ENCODE measurements around the gene SLTM.

Gene SLTM

DNA sequence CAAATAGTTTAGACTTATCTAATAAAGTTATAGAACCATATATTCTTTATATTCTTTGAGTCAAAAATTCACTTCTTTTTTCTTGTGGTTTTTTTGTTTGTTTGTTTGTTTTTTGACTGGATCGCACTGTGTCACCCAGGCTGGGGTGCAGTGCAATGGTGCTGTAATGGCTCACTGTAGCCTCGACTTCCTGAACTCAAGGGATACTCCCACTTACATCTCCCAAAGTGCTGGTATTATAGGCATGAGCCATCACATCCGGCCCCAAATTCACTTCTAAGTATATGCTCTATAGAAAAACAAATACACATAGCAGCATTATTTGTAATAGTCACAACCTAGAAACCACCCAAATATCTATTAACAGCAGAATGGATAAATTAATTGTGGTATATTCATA lies 13.7 kb upstream of the SLTM start:
- TF ChIP-seq TEAD4 (IDR thresholded peaks at IDR 0.05) (no peak), ZBTB7A (IDR thresholded peaks at IDR 0.05; ENCODE audit: low read depth) (no peak), EP300 (IDR thresholded peaks at IDR 0.05; ENCODE audit: borderline replicate concordance) (no peak), FOXM1 (IDR thresholded peaks at IDR 0.05; ENCODE audit: borderline replicate concordance, low read depth) (no peak), EGR1 (IDR thresholded peaks at IDR 0.05) (no peak), YY1 (IDR thresholded peaks at IDR 0.05; ENCODE audit: low read depth) (no peak), NFIC (IDR thresholded peaks at IDR 0.05) (no peak)
- TF ChIP-seq, protein P1, sequence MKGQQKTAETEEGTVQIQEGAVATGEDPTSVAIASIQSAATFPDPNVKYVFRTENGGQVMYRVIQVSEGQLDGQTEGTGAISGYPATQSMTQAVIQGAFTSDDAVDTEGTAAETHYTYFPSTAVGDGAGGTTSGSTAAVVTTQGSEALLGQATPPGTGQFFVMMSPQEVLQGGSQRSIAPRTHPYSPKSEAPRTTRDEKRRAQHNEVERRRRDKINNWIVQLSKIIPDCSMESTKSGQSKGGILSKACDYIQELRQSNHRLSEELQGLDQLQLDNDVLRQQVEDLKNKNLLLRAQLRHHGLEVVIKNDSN (IDR thresholded peaks at IDR 0.05) = no peak
- TF ChIP-seq, protein P2, sequence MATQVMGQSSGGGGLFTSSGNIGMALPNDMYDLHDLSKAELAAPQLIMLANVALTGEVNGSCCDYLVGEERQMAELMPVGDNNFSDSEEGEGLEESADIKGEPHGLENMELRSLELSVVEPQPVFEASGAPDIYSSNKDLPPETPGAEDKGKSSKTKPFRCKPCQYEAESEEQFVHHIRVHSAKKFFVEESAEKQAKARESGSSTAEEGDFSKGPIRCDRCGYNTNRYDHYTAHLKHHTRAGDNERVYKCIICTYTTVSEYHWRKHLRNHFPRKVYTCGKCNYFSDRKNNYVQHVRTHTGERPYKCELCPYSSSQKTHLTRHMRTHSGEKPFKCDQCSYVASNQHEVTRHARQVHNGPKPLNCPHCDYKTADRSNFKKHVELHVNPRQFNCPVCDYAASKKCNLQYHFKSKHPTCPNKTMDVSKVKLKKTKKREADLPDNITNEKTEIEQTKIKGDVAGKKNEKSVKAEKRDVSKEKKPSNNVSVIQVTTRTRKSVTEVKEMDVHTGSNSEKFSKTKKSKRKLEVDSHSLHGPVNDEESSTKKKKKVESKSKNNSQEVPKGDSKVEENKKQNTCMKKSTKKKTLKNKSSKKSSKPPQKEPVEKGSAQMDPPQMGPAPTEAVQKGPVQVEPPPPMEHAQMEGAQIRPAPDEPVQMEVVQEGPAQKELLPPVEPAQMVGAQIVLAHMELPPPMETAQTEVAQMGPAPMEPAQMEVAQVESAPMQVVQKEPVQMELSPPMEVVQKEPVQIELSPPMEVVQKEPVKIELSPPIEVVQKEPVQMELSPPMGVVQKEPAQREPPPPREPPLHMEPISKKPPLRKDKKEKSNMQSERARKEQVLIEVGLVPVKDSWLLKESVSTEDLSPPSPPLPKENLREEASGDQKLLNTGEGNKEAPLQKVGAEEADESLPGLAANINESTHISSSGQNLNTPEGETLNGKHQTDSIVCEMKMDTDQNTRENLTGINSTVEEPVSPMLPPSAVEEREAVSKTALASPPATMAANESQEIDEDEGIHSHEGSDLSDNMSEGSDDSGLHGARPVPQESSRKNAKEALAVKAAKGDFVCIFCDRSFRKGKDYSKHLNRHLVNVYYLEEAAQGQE (IDR thresholded peaks at IDR 0.05; ENCODE audit: low read depth) = no peak

DNA sequence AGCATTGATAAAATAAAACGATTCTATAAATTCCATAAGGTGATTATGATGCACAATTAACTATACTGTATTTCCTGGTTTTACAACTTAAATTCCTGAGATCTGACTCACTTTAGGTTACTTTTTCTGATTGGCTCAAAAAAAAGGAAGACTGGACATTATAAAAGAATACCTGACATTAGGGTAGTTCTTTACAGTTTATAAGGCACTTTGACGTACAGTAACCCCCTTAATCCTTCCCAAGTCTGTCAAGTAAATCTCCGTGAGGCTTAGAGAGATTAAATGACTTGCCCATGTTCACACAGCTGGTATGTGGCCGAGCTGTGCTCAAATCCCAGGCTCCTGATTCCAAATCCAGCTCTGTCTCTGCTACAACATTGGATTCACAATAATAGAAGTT lies 1.0 kb upstream of the SLTM start:
- no peak for TF ChIP-seq TEAD4 (IDR thresholded peaks at IDR 0.05)
- TF ChIP-seq FOXM1 (IDR thresholded peaks at IDR 0.05; ENCODE audit: borderline replicate concordance, low read depth) = no peak
- TF ChIP-seq TCF12 (IDR thresholded peaks at IDR 0.05; ENCODE audit: low read depth) = no peak
- TF ChIP-seq TAF1 (IDR thresholded peaks at IDR 0.05; ENCODE audit: low read depth) = no peak
- TF ChIP-seq, protein P2 (IDR thresholded peaks at IDR 0.05; ENCODE audit: low read depth) = no peak
- TF ChIP-seq, protein P1 (IDR thresholded peaks at IDR 0.05) = no peak
- no peak for TF ChIP-seq ZBTB7A (IDR thresholded peaks at IDR 0.05; ENCODE audit: low read depth)
- TF ChIP-seq, protein P3, sequence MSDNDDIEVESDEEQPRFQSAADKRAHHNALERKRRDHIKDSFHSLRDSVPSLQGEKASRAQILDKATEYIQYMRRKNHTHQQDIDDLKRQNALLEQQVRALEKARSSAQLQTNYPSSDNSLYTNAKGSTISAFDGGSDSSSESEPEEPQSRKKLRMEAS (IDR thresholded peaks at IDR 0.05) = no peak
- no peak for TF ChIP-seq RAD21 (IDR thresholded peaks at IDR 0.05; ENCODE audit: low read depth)
- TF ChIP-seq EGR1 (IDR thresholded peaks at IDR 0.05) = no peak
- TF ChIP-seq NFIC (IDR thresholded peaks at IDR 0.05) = no peak

DNA sequence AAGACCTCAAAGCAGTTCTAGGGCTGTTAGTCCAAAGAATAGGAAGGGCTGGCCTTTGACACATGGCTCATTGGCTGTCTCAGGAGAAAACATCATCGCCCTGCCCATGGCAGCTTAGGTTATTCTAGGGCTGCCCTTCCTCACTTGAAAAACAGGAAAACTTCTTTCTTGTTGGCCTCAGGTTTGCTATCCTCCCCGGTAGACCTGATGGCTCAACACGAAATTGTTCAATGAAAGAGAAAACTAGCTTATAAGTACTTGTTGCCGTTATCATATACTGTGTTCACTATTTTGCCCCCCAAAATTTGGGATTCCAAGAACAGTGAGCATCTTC lies 602 bp upstream of the SLTM start:
- TF ChIP-seq EGR1 (IDR thresholded peaks at IDR 0.05) (no peak), RAD21 (IDR thresholded peaks at IDR 0.05; ENCODE audit: low read depth) (no peak)
- TF ChIP-seq, protein P1 (IDR thresholded peaks at IDR 0.05) = no peak

DNA sequence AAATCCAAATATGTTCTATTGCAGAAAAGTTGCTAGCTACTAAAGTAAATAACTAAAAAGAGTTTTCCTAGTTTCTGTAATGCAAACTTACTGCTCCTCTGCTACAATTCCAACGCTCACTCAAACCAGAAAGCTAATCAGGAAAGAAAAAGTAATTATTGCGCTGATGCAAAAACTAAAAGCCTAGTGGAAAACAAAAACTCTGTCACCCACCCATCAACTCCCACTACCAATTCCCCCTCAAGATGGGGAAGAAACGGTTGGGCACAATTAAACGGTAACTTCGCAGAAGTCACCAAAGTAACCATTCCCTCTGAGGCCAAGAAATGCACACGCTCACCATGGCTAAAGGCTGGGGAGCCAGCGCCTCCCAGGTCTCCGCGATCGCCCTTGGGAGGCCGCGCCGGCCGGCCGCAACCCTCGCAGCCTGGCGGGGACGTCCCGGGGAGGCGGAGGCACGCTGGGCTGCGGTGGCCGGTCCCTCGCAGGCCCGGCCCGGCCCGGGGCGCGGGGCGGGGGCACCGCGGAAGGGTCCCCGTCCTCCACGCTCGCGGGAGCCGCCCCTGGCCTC lies 684 bp downstream of the SLTM start:
- TF ChIP-seq ZBTB7A (IDR thresholded peaks at IDR 0.05; ENCODE audit: low read depth) = no peak
- no peak for TF ChIP-seq RAD21 (IDR thresholded peaks at IDR 0.05; ENCODE audit: low read depth)

DNA sequence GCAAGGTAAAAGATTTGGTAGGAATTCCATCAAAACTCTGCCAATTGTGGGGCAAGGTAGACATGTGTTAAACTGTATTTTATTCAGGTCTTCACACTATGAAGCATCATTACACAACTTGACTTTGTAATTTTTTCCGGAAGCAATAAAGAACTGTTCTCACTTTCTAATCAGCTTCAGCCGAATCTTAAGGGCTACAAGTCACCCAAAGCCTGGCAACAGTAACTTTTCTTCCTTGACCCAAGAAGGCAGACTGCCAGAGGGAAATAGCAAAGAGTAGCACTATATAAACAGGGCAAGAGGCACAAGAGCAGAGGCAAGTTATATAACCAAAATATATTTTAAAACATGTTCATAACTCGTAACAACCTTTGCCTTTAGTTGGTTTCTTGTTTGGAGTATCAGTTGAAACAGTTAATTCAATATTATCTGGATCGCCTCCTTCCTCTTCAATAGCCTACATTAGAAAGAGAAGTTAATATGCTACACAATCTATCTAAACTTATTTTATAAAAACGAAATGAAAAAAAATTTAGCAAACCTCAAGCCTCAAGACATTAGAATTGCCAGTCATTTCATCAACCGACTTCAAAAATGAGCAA lies 1.4 kb downstream of the SLTM start:
- TF ChIP-seq, protein P2 (IDR thresholded peaks at IDR 0.05; ENCODE audit: low read depth) = no peak
- TF ChIP-seq FOXM1 (IDR thresholded peaks at IDR 0.05; ENCODE audit: borderline replicate concordance, low read depth) = no peak
- TF ChIP-seq CREB1 (IDR thresholded peaks at IDR 0.05; ENCODE audit: low read depth) = no peak
- TF ChIP-seq TEAD4 (IDR thresholded peaks at IDR 0.05) = no peak
- TF ChIP-seq, protein P1 (IDR thresholded peaks at IDR 0.05) = no peak
- TF ChIP-seq CEBPB (IDR thresholded peaks at IDR 0.05) = no peak
- TF ChIP-seq TAF1 (IDR thresholded peaks at IDR 0.05; ENCODE audit: low read depth) = no peak
- no peak for TF ChIP-seq EGR1 (IDR thresholded peaks at IDR 0.05)
- TF ChIP-seq NFIC (IDR thresholded peaks at IDR 0.05) = no peak
- no peak for TF ChIP-seq ZBTB7A (IDR thresholded peaks at IDR 0.05; ENCODE audit: low read depth)
- TF ChIP-seq RAD21 (IDR thresholded peaks at IDR 0.05; ENCODE audit: low read depth) = no peak
- TF ChIP-seq TCF12 (IDR thresholded peaks at IDR 0.05; ENCODE audit: low read depth) = no peak
- TF ChIP-seq, protein P3 (IDR thresholded peaks at IDR 0.05) = no peak
- no peak for TF ChIP-seq EP300 (IDR thresholded peaks at IDR 0.05; ENCODE audit: borderline replicate concordance)
- TF ChIP-seq YY1 (IDR thresholded peaks at IDR 0.05; ENCODE audit: low read depth) = no peak

All from Ishikawa (cell line).